Lung (tissue), 12 donors: ENCODE results near the gene ESYT3. TPM values are rescaled to one million over a fixed set of nuclear protein-coding genes. Genes with fewer than 3 reads are reported as not detected.
"Not testable (repeated sequence)": the region's sequence is repeated elsewhere in the genome, so short reads cannot be mapped to it uniquely, and the experiment has no call there.

ENCODE experiments used
- ATAC-seq: fragments of 200-7000 bp; cut with Tn5 transposase; one replicate; pipeline ENCODE4 v1.9.1; 2020; ENCODE audit warnings: moderate number of reproducible peaks; ENCODE audit not compliant: insufficient read depth, low FRiP score
- DNase-seq, 3 donors: peaks; one replicate each; pipeline ENCODE4 v3.0.0-alpha.2; 2013 to 2017
- H3K27ac ChIP-seq, 2 donors: one replicate each; pipeline ENCODE4 v1.5.1; 2013; ENCODE audit warnings: mild to moderate bottlenecking in 2 of 2, moderate library complexity in 2 of 2, control low read depth in 1 of 2, inconsistent platforms in 1 of 2, low read depth in 1 of 2, low read length in 1 of 2
- H3K27me3 ChIP-seq, 3 donors: one replicate each; pipeline ENCODE4 v1.5.1; 2013; ENCODE audit warnings: low read length in 2 of 3; ENCODE audit not compliant: control insufficient read depth in 3 of 3, insufficient read depth in 3 of 3
- H3K36me3 ChIP-seq, 4 donors: one replicate each; pipeline ENCODE4 v1.5.1; 2013; ENCODE audit warnings: low read length in 4 of 4, mild to moderate bottlenecking in 1 of 4, moderate library complexity in 1 of 4; ENCODE audit not compliant: control insufficient read depth in 4 of 4, insufficient read depth in 4 of 4
- H3K4me1 ChIP-seq, 5 donors: one replicate each; pipeline ENCODE4 v1.5.1; 2013; ENCODE audit warnings: low read length in 5 of 5, mild to moderate bottlenecking in 2 of 5, moderate library complexity in 1 of 5; ENCODE audit not compliant: control insufficient read depth in 5 of 5, insufficient read depth in 5 of 5
- H3K4me3 ChIP-seq: one replicate; pipeline ENCODE4 v1.5.1; 2013; ENCODE audit warnings: mild to moderate bottlenecking, control low read depth, moderate library complexity
- H3K9ac ChIP-seq, 2 donors: one replicate each; pipeline ENCODE4 v1.5.1; 2013; ENCODE audit warnings: low read length in 2 of 2, control low read depth in 1 of 2; ENCODE audit not compliant: insufficient read depth in 1 of 2
- H3K9me3 ChIP-seq, 4 donors: one replicate each; pipeline ENCODE4 v1.5.1; 2013; ENCODE audit warnings: low read length in 3 of 4, mild to moderate bottlenecking in 1 of 4, moderate library complexity in 1 of 4; ENCODE audit not compliant: control insufficient read depth in 4 of 4, insufficient read depth in 3 of 4
- WGBS, 2 donors: extraction: QIAGEN DNeasy Blood & Tissue Kit; methylation state at CpG; one replicate each; pipeline ENCODE4 v1.1.7; 2013; 5-methylcytosine and 5-hydroxymethylcytosine counted together
- polyA plus RNA-seq, 2 donors: library from polyadenylated mRNA; stranded (reverse); fragments of 200-250 nt; gene quantifications; one replicate each; pipeline ENCODE4 v1.2.1, GENCODE V29; 2013
- total RNA-seq, 2 donors: library from RNA; depleted of rRNA in 1 of 2; stranded (reverse); fragments of >200 nt in 1 of 2; gene quantifications; one replicate each; pipeline ENCODE4 v1.2.1, GENCODE V29; 2014 to 2021
- TF ChIP-seq, protein P1 (sequence below): IDR thresholded peaks from 2 replicates; pipeline ENCODE4 v1.5.1; 2012; ENCODE audit warnings: mild to moderate bottlenecking; ENCODE audit errors: control extremely low read depth, extremely low read depth
- donor health status: control.
- donor health status: control.
- donor health status: Bipolar disorder and iron deficiency.
- donor health status: healthy.
- donor health status: DM: yes; HTN: yes; CAD: no.

The ESYT3 gene
- total and polyA plus RNA-seq, 4 donors = 5.7 to 71.0 (median 27.0) TPM

GRCh38 chr3:138418601-138419206 lies 15.7 kb upstream of the ESYT3 start:
- no peak for ATAC-seq
- TF ChIP-seq, protein P1, sequence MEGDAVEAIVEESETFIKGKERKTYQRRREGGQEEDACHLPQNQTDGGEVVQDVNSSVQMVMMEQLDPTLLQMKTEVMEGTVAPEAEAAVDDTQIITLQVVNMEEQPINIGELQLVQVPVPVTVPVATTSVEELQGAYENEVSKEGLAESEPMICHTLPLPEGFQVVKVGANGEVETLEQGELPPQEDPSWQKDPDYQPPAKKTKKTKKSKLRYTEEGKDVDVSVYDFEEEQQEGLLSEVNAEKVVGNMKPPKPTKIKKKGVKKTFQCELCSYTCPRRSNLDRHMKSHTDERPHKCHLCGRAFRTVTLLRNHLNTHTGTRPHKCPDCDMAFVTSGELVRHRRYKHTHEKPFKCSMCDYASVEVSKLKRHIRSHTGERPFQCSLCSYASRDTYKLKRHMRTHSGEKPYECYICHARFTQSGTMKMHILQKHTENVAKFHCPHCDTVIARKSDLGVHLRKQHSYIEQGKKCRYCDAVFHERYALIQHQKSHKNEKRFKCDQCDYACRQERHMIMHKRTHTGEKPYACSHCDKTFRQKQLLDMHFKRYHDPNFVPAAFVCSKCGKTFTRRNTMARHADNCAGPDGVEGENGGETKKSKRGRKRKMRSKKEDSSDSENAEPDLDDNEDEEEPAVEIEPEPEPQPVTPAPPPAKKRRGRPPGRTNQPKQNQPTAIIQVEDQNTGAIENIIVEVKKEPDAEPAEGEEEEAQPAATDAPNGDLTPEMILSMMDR = no peak

GRCh38 chr3:138423316-138423715 lies 11.1 kb upstream of the ESYT3 start:
- H3K27ac ChIP-seq = no peak overlapping the region
- no peak overlapping the region for H3K4me3 ChIP-seq
- no peaks in the 10 kb centered on the region for H3K9me3 ChIP-seq
- no peaks in the 10 kb centered on the region for H3K4me1 ChIP-seq
- H3K36me3 ChIP-seq = no peaks in the 10 kb centered on the region
- H3K27me3 ChIP-seq = no peaks in the 10 kb centered on the region
- ATAC-seq (no peak), DNase-seq (no peak)
- TF ChIP-seq, protein P1 = no peak
- WGBS, 2 donors = 89 to 100% methylated on average over 1 of the region's 1 CpG
- H3K9ac ChIP-seq = no peak overlapping the region

More at GRCh38 chr3:138418601-138419206, 15.7 kb upstream of the ESYT3 start:
- 75 to 78% methylated on average over 5 of the region's 5 CpGs for WGBS, 2 donors
- no peak for DNase-seq
- no peaks in the 10 kb centered on the region for H3K27me3 ChIP-seq
- H3K36me3 ChIP-seq = no peaks in the 10 kb centered on the region
- H3K9me3 ChIP-seq = no peaks in the 10 kb centered on the region
- no peak overlapping the region for H3K27ac ChIP-seq
- no peaks in the 10 kb centered on the region for H3K4me1 ChIP-seq
- H3K9ac ChIP-seq = no peak overlapping the region
- no peak overlapping the region for H3K4me3 ChIP-seq

DNA sequence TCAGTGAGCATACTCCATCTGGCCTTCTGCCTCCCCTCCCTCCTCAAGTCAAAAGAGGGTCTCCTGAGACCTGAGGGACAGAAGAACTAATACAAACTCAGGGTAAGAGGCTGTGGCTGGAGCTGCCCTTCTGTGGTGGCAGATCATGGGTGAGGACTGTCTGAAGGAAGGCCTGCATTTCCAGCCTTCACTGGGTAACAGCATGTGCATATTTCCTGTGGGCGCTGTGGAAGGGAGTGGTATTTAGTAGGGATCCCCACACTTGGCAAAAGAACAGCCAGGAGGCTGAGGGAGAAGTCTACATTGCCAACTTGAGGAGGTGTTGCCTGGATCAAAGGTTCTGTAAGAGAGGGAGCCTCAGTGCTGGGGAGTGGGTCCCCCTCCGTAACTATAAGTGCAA lies 10.1 kb upstream of the ESYT3 start:
- Histone ChIP-seq H3K9me3 (no peaks in the 10 kb centered on the region), H3K4me3 (no peak overlapping the region), H3K36me3 (no peaks in the 10 kb centered on the region), H3K27me3 (no peaks in the 10 kb centered on the region), H3K9ac (no peak overlapping the region), H3K27ac (no peak overlapping the region), H3K4me1 (no peaks in the 10 kb centered on the region)
- WGBS, 2 donors = 91 to 100% methylated on average over 2 of the region's 2 CpGs
- DNase-seq = no peak
- no peak for ATAC-seq
- TF ChIP-seq, protein P1 = no peak

GRCh38 chr3:138426211-138426610 lies 8.2 kb upstream of the ESYT3 start:
- Histone ChIP-seq H3K36me3 (no peaks in the 10 kb centered on the region), H3K27ac (no peak overlapping the region), H3K4me1 (no peaks in the 10 kb centered on the region), H3K4me3 (no peak overlapping the region), H3K9me3 (no peaks in the 10 kb centered on the region), H3K9ac (no peak overlapping the region), H3K27me3 (no peaks in the 10 kb centered on the region)
- ATAC-seq = no peak
- 60 to 67% methylated on average over 3 of the region's 3 CpGs for WGBS, 2 donors
- DNase-seq = peak in 2 of 3 donors; percentile 42 to 55
- TF ChIP-seq, protein P1 = no peak

GRCh38 chr3:138426754-138427153 lies 7.7 kb upstream of the ESYT3 start:
- 96 to 97% methylated on average over 4 of the region's 4 CpGs for WGBS, 2 donors
- not testable (repeated sequence) for H3K36me3 ChIP-seq

More at GRCh38 chr3:138426754-138427153, 7.7 kb upstream of the ESYT3 start:
- DNase-seq, H3K9ac ChIP-seq, H3K4me1 ChIP-seq, H3K27me3 ChIP-seq, H3K27ac ChIP-seq, H3K9me3 ChIP-seq, ATAC-seq, H3K4me3 ChIP-seq: not testable (repeated sequence)
